Gastrocnemius medialis (tissue), 4 donors: ENCODE measurements around the gene NDUFB5.

Experiments
- POLR2A ChIP-seq, 2 donors: fragments of 450-650 bp; IDR thresholded peaks; one replicate each; pipeline ENCODE4 v1.6.1; 2017; ENCODE audit warnings: antibody characterized with exemption in 2 of 2, mild to moderate bottlenecking in 2 of 2, moderate library complexity in 2 of 2
- TF ChIP-seq, protein P1 (sequence below), 5 experiments: fragments of 450-650 bp in 3 of 5; fragments of 200-600 bp in 2 of 5; sonication (generic) in 2 of 5; IDR thresholded peaks in 4 of 5; conservative IDR thresholded peaks in 1 of 5; 1 replicate in 4 of 5; 2 replicates in 1 of 5; pipeline ENCODE4 v1.5.1; 2016 to 2019; ENCODE audit warnings: antibody characterized with exemption in 5 of 5, mild to moderate bottlenecking in 3 of 5, moderate library complexity in 3 of 5

DNA sequence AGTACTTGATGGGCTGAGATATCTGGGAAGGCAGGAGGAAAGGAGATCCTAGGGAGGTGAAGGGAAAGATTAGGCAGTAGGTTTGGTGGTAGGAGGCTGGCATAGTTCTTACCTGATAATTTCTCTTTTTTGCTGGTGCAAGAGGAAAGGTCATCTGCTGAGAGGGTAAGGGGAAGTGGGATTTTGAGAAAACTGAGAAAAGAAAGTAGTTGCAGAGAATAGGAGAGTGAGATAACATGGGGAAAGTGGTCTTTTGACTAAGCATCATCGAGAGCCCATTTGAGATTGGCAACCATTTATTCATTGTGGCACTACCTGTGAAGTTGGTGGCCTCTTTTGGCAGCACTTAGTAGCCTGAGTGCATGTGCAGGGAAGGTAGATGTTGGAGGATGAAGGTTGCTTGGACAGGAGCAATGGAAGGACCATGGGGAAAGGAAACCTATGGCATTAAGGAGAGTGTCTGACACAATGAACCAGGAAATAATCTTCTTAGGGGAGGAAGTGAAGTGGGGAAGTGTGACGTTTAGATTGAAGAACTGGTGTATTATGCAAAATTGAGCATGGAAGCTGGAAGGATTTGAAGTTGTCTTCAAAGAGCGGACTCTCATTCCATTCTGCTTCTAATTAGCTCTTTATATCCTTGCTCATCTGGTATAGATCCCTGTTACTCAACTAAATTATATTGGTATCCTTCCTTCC, 26.3 kb downstream of the NDUFB5 start:
- TF ChIP-seq, protein P1, sequence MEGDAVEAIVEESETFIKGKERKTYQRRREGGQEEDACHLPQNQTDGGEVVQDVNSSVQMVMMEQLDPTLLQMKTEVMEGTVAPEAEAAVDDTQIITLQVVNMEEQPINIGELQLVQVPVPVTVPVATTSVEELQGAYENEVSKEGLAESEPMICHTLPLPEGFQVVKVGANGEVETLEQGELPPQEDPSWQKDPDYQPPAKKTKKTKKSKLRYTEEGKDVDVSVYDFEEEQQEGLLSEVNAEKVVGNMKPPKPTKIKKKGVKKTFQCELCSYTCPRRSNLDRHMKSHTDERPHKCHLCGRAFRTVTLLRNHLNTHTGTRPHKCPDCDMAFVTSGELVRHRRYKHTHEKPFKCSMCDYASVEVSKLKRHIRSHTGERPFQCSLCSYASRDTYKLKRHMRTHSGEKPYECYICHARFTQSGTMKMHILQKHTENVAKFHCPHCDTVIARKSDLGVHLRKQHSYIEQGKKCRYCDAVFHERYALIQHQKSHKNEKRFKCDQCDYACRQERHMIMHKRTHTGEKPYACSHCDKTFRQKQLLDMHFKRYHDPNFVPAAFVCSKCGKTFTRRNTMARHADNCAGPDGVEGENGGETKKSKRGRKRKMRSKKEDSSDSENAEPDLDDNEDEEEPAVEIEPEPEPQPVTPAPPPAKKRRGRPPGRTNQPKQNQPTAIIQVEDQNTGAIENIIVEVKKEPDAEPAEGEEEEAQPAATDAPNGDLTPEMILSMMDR (IDR thresholded peaks at IDR 0.05 in 4 of 5, conservative IDR thresholded peaks at IDR 0.05 in 1 of 5): no peak
- TF ChIP-seq POLR2A (IDR thresholded peaks at IDR 0.05): no peak
